Ramos (cell line): Measurements from ENCODE around the gene KIRREL3.

Experiments used
- in situ Hi-C: fragments of 300-500 bp; cut with MboI; formaldehyde crosslinking; loops from one replicate; pipeline ENCODE4 v1.14.3; 2022; ENCODE audit warnings: low sequenced_read_pairs; ENCODE audit not compliant: unreplicated experiment

Gene KIRREL3

DNA sequence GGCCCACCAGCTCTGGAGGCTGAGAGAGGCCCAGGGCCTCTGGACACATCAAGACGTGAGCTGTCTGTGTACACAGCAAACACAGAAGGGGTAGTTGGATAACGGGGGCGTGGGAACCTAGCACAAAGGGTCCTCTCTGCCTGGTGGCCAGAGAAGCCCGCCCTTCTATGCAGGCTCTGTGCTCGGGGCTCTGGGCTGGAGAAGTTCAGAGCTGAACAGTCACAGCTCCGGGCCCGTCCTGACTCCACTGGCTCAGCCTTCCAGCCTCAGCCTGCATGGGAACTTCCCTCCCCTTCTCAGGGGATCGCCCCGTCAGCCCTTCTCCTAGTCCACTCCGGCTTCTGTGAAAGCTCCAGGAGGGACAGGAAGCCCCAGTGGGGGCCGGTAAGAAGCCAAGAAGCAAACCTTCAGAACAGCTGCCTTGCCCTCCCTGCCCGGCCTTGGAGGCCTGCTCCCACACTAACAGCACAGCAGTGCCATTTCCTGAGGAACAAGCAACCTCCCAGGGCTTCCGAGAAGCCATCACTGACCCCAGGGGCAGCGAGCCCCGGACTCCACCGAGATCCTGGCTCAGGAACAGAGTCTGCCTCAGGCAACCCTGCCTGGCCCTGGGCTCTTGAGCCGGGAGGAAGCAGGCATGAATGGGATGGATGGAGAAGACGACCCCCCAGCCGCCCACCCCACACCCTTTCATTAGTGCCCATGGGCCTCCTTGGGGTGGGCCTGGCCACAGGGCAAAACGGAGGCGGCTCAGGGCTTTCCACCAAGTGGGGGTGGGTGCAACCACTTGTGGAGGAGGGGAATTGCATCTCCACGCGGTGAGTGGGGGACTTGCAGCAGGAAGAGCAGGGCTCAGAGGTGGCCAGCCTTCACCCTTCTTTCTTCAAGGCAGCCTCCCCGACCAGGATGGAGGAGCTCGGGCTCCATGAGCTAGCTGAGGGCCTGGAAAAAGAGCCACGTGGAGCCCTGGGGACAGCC, 525.3 kb downstream of the KIRREL3 start:
- in situ Hi-C loops = no loop called here

DNA sequence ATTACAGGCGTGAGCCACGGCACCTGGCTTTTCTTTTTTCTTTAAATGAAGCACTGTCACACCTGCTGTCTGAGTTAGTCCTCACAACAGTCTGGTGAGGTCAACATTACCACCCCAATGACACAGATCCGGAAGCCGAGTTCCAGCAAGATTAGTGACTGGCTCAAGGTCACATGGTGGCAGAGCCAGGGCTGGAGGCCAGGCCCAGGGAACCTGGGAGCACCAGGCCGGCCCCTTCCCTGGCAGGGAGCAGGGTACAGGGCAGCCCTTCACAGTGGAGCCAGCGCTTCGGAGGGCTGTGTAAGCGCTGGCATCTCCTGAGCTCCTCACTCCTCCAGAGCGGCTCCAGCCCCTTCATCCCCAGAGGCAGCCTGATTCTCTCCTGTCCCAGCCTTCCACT, 526.4 kb downstream of the KIRREL3 start:
- in situ Hi-C loops = no loop called here

DNA sequence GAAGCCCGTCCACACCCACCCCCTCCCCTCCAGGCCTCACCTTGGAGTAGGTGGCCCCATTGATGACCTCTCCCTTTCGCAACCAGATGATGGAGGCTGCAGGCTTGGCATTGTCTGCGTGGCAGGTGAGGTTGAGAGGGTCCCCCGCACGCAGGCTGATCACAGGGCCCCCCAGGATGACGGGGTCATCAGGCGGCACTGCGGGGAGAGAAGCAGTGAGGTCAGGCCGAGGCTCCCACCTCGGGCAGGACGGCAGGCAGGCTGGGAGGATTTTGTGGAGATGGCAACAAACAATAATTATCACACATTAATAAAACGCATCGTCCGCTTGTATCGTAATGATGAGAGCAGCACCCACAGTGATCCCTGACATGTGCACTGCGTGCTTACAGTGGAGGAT, 527.3 kb downstream of the KIRREL3 start:
- in situ Hi-C loops = no loop called here

DNA sequence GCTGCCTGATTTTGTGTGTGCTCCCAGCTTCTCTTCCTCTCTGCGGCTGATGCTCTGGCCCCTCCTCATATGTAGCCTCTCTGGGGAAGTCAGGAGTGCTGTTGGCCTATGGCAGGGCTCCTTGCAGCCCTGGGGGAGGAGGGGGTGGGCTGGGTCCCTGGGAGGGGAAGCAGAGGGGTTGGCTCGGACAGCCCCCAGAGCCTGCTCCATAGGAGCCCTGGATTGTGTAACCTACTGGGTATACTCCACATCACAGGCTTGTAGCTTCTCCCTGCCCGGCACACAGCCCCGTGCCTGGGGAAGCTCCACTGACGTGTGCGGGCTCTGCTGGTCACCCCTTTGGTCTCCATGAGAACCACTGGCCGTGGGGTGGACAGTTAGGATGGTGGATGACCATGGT, 531.3 kb downstream of the KIRREL3 start:
- in situ Hi-C loops = no loop called here

DNA sequence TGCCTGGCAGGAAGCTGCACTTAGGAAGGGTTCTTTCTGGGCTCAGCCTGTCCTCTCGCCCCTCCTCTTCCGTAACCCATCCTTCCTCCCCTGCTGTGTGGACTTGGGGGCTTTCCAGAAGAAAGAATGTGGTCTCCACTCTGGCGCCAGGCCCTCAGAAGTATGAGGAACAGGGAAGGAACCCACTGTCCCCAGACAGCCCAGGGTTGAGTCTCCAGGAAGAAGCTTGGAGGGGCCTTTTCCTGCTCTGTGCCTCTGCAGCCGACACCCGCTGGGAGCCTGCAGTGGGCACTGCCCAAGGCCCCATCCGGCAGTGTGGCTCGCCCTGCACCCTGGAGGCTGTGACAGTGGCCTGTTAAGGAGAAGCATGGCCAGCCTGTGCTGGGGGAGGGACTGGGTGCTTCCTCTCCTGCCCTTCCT, 532.5 kb downstream of the KIRREL3 start:
- in situ Hi-C loops = no loop called here

DNA sequence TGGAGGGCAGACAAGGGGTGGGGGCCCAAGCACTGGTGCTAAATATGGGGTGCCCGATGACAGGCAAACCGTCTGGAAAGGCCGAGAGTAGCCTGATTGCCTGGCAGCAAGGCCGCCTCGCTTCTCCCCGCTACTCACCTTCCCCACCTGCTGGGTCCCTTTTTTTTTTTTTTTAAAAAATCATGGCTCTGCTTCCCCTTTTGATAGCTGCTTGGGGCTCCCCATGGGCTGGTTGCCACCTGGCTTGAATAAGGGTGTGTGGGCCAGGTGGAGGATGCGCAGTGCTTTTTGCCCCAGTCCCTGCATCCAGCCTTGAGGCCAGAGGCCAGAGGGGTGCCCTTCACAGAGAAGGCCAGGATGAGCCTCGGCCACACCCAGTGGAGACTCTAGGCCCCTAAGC, 533.1 kb downstream of the KIRREL3 start:
- in situ Hi-C loops = no loop called here

DNA sequence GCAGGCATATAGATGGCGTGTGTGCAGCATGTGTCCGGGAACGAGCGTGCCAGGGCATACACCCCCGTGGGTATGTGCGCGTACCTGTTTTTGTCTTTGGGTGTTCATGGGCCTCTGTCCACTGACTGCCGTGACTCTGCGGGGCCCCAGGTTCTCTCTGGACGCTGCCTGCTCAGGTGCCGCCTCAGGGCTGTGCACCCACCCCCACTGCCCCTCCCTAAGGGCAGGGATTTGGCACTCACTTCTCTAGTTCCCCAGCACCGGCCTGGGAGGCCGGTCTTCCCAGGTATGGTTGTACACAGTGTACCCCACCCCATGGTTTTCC, 533.6 kb downstream of the KIRREL3 start:
- in situ Hi-C loops = no loop called here

DNA sequence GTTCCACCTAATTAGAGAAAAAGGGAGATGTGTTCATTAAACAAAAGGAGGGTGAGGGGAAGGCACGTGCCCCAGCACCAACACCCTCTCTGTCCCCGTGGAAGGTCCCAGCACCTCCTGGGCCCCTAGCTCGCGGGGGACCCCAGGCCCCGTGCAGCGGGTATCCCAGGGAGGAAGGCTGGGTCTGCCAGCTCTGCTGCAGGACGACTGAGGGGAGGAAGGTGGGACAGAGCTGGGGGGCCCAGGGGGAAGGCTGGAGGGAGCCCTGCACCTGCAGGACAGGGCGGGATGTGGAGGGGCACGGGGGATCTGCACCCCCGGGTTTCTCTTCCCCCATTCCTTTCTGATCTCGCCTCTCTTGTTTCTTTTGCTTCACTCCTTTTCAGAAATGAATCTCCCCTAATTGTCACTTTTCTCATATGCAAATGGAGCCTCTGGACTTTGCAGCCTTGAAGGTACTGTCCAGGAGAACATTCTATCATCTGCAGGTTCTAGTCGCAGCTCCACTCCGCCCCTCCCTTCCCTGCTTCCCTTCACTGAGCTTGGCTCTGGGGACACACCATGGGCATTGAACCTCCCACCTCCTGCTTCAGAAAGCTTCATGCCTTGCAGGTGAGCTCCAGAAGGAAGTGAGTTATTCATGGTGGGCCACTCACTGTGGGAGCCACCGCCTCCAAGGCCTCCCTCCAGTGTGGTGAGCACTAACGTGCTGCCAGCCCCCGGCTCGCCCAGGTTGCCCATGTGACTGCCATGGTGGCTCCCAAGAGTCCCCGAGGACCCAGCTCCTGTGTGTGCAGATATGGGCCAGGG, 534.1 kb downstream of the KIRREL3 start:
- in situ Hi-C loops = no loop called here

DNA sequence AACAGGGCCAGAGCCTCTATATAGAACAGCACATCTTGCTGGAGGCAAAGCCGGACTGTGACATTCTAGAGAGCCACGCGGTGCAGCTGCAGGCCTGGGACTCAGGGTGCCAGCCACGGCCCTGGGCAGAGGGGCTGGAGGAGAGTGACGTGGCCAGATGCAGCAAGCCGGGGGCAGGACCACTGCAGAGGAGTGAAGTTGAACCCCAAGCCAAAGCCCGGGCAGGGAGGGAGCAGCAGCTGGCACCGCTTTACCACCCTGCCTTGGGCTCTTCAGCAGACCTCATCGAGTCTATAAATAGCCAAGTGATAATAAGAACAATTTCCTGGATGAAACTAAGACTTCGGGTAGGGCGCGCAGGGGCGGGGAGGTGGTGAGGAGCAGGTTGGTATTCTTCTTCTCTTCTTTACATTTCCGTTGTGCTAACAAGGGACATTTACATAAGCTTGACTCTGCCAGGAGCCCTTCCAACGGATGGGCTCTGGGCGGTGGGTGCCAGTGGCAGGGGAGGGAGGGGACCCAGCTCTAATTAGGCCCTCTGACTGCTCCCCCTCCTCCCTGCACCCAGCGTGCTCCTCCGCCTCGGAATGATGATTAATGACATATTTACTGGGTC, 534.9 kb downstream of the KIRREL3 start:
- in situ Hi-C loops = no loop called here

DNA sequence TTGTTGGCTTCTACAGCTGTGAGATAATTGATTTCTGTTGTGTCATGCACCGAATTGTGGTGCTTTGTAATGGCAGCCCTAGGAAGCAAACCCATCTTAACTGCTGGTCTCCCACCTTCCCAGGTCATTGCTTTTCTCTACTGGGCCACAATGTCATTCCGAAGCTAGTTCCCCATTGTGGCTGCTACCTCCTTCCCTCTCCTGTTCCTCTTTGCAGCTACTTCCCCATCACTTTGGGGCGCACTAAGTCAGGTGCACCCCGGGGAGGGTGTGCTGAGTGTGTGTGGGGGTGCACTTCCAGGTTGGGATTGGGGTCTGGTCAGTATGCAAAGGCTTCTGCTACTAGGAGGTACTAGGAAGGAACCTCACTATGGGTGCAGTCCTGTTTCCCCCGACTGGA, 535.8 kb downstream of the KIRREL3 start:
- in situ Hi-C loops = no loop called here

DNA sequence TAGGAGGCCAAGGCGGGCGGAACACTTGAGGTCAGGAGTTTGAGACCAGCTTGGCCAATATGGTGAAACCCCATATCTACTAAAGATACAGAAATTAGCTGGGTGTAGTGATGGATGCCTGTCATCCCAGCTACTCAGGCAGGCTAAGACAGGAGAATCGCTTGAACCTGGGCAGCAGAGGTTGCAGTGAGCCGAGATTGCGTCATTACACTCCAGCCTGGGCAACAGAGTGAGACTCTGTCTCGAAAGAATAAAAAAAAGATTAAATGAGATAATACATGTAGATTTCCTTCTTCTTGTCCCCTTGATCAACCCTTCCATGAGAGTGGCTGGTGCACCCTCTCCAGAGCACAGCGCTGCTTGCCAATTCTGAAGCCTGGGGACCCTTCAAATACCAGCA, 538.1 kb downstream of the KIRREL3 start:
- in situ Hi-C loops = no loop called here

DNA sequence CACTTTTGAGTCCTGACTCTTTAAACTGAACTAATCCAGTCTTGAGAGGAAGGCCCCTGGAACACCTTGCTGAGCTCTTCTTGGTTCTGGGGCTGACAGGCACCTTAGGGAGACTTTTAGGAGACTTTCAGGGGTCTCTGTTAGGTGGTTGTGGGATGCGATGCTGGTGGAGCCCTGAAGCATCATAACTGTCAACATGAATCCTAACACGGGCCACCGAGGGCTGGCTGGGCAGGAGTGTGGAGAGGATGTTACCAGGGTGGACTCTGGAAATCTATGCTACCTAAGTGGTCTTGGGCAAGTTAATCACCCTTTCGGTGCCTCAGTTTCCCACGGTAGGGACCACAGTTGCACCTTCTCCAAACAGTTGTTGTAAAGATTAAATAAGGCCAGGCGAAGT, 538.6 kb downstream of the KIRREL3 start:
- in situ Hi-C loops = no loop called here

DNA sequence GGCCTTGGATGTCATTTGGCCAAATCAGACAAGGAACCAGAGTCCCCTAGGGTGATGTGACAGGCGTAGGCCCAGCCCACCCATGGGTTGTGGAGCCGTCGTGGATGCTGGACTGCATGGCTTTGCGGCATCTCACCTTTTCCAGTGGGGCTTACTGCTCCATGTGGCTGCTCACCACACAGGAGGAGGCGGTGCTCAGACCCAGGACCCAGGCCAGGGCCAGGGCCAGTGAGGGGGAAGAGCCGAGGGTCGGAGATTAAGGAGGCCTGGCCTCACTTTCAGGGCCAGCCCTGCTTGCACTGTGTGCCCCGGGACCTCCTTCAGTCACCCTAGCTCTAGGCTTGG, 539.5 kb downstream of the KIRREL3 start:
- in situ Hi-C loops = no loop called here

DNA sequence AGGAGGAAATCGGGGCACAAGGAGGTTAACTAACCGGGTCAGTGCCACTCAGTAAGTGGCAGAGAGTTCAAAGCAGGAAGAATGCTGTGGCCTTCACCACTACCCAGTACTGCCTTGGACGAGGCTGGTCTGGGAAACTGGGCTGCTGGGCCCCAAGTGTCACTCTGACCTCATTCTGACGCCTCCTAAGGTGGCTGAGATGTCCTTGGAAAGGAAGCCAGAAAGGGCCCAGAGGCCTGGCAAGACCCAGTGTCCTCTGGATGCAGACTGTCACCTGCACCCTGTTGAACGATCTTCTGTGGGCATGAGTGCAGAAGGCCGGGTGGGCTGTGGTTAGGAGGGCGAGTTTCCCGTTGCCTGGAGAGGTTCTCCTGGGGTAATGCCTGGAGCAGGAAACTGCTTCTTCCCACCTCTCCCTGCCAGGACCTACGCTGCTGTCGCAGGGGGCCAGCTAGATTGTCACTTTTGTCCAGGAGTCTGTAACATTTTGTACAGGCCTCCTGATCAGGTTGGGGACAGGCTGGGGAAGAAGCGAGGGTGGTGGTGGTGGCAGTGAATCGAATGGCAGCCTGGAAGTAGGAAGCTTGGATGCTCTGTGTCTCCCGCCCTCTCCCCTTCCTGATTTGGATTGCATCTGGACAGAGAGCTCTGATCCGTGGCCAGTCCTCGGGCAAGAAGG, 540.0 kb downstream of the KIRREL3 start:
- in situ Hi-C loops = no loop called here

DNA sequence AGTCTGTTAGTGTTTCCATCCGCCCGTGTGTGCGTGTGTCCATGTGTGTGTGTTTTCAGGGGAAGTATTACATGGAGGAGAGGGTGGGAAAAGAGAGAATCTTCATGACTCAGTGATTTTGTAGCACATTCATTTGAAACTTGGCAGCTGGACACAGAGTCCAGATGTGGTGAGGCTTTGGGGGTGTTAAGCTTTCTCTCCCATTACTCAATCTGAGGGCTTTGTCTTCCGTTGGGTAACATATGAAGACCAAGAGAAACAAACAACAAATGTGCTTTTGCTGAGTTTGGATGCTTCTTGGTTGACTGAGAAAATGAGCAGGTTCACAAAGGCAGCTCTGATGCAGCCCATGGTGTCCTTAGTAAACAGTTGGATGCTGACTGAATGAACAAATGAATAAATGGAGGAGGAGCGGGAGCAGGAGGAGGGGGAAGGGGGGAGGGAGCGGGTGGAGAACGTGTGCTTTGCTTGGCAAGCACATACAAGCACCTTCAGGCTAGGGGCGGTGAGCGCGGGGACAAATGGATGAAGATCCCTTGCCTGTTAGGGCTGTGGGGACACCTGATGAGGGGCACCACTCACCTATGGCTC, 540.8 kb downstream of the KIRREL3 start:
- in situ Hi-C loops = no loop called here

DNA sequence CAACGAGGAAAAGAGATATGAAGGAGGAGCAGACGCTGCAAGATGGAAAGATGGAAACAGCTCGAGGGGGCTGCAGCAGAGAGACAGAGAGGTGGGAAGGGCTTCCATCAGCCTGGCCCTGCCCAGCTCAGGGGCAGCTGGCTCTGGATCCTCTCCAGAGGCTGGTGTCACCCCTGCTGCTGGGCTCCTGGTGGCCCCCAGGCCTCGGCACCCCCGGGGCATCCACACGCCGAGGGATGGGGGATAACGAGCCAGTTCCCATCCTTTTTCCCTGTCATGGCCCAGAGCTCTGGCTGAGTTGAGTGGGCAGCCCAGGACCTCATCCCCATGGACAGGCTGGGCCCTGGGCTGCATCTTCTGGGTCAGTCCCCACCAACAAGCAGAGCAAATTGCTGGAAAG, 542.8 kb downstream of the KIRREL3 start:
- in situ Hi-C loops = no loop called here

DNA sequence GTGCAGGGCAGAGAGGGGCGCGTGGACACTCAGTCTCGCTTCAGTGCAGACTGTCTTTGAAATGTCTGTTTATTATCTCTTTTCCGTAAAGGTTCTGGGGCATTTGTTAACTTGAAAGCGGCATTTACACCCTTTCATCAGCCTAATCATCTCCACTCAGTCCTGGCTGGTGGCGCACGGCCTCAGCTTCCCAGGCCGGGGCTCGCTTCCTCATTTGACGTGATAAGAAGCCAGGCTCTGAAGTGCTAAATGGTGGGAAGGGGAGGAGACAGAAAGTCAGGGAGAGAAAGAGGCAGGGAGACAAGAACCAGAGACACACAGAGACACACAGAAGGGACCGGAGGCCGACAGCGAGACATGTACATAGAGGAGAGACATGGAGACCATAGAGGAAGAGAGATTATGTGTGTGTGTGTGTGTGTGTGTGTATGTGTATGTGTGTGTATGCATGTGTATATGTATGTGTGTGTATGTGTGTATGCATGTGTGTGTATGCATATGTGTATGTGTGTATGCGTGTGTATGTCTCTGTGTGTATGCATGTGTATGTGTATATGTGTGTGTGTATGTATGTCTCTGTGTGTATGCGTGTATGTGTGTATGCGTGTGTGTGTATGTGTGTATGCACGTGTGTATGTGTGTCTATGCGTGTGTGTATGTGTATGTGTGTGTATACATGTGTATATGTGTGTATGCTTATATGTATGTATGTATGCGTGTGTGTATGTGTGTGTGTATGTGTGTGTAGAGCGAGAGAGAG, 543.6 kb downstream of the KIRREL3 start:
- in situ Hi-C loops = no loop called here

DNA sequence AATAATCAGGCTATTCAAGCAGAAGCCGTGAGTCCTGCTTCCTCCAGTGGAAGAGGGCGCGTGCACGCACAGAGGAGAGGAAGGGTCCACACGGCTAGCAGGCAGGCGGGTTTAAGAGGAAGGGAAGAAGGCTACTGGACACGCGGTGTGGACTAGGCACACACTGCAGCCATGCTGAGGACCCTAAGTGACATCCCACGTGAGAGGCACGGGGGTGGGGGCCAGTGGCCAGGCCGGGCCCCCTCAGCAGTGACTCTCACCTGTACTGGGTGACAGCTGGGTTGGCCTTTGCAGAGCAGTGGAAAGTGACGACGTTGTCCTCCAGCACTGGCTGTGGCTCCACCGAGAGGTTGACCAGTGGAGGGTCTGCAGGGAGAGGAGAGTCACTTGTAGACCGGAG, 544.5 kb downstream of the KIRREL3 start:
- in situ Hi-C loops = no loop called here

DNA sequence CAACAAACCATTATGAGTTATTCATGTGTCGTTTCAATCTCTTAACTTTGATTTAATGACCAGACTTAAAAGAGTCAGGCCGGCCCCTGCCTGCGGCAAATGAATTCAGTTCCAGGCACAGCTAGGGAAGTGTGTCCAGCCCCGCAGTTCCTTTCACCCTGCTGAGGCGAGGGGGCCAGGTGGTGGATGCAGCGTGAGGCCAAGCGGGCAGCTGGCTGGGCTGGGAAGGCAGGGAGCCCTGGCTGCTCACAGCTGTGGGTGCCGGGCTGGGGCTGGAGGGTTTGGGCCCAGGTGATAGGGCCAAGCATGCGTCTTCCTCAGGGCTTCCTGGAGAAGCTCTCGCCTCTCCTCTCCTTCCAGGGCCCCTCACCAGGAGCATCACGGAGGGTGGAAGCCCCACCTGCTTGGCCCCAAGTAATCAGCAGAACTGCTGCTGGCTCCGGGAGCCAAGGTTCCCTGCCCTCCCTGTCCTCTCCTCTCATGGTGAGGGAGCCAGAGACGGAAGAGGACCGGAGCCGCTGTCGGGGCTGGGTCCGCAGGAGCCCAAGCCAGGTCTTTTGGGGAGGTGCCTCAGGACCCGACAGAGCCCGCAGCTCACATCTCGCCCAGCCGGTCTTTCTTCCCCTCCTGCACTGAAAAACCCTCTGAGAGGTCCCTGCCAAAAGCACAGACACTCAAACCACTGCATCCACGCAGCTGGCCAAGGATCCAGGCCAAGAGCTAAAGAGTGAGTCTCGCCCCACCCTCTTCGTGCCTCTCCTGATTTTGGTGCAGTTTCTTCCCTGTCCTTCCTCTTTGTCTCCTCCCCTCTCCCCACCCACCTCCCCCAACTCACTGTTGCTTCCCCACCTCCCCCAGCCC, 548.1 kb downstream of the KIRREL3 start:
- in situ Hi-C loops = no loop called here
